Amniotic stem cell (primary cell): ENCODE data around the gene ELOA.
"Not testable (repeated sequence)": the region's sequence is repeated elsewhere in the genome, so short reads cannot be mapped to it uniquely, and the experiment has no call there.

Source experiments
- DNase-seq: peaks from one replicate; lab custom pipeline; 2025; lab: John Stamatoyannopoulos, UW

ELOA gene

GRCh38 chr1:23743287-23744152 is at the start of gene ELOA:
TSS of gene ELOA (plus strand) at chr1:23743471. CDS start at chr1:23743504, 33 bp downstream.
- DNase-seq = no peak

- DNase-seq = no peak
These were observed 49.7 kb upstream of the ELOA start for GRCh38 chr1:23693599-23693998.

- DNase-seq = no peak
These were observed 48.9 kb upstream of the ELOA start for GRCh38 chr1:23694371-23694770.

- no peak for DNase-seq
These were observed 47.6 kb upstream of the ELOA start for GRCh38 chr1:23695667-23696066.

- DNase-seq = no peak
These were observed 46.8 kb upstream of the ELOA start for GRCh38 chr1:23696335-23696989.

- no peak for DNase-seq
These were observed 44.8 kb upstream of the ELOA start for GRCh38 chr1:23698466-23698865.

GRCh38 chr1:23699280-23700179 is 43.7 kb upstream of the ELOA start:
- no peak for DNase-seq

GRCh38 chr1:23701310-23701709 is 42.0 kb upstream of the ELOA start:
- DNase-seq = no peak

- no peak for DNase-seq
These were observed 41.3 kb upstream of the ELOA start for GRCh38 chr1:23701996-23702395.

- DNase-seq = no peak
These were observed 38.3 kb upstream of the ELOA start for GRCh38 chr1:23704834-23705495.

GRCh38 chr1:23709229-23709628 is 34.0 kb upstream of the ELOA start:
- no peak for DNase-seq

GRCh38 chr1:23718482-23718881 is 24.8 kb upstream of the ELOA start:
- DNase-seq = no peak

- DNase-seq = no peak
These were observed 24.0 kb upstream of the ELOA start for GRCh38 chr1:23719162-23719820.

- DNase-seq = no peak
These were observed 22.8 kb upstream of the ELOA start for GRCh38 chr1:23720256-23720995.

- no peak for DNase-seq
These were observed 20.6 kb upstream of the ELOA start for GRCh38 chr1:23722652-23723051.

GRCh38 chr1:23726686-23727085 is 16.6 kb upstream of the ELOA start:
- DNase-seq = no peak

GRCh38 chr1:23727362-23727811 is 15.9 kb upstream of the ELOA start:
- DNase-seq = no peak

- no peak for DNase-seq
These were observed 10.7 kb upstream of the ELOA start for GRCh38 chr1:23732363-23733224.

GRCh38 chr1:23733281-23733680 is 10.0 kb upstream of the ELOA start:
- not testable (repeated sequence) for DNase-seq
